Effector memory CD8-positive, alpha-beta T cell (primary cell): Measurements from ENCODE around the gene MAPT.

Experiments
- ATAC-seq: fragments of 150-1000 bp; cut with Tn5 transposase; replicated peaks from 2 replicates; pipeline ENCODE4 v1.10.0; 2021; ENCODE audit warnings: mild to moderate bottlenecking, moderate library complexity
- DNase-seq, 3 experiments: peaks; one replicate each; pipeline ENCODE4 v3.0.0; 2021
- H3K27ac Mint-ChIP-seq, 2 donors: one replicate each; pipeline ENCODE4 v1.8.0; 2022; ENCODE audit warnings: mild to moderate bottlenecking in 2 of 2, mixed read lengths in 2 of 2, moderate library complexity in 2 of 2
- H3K27me3 Mint-ChIP-seq, 2 donors: one replicate each; pipeline ENCODE4 v1.8.0; 2022; ENCODE audit warnings: mixed read lengths in 2 of 2
- H3K36me3 Mint-ChIP-seq: one replicate; pipeline ENCODE4 v1.8.0; 2022; ENCODE audit warnings: mild to moderate bottlenecking, moderate library complexity, mixed read lengths; ENCODE audit not compliant: insufficient read depth
- H3K4me1 Mint-ChIP-seq, 2 donors: one replicate each; pipeline ENCODE4 v1.8.0; 2022; ENCODE audit warnings: low read depth in 2 of 2, mixed read lengths in 2 of 2
- H3K4me3 Mint-ChIP-seq, 2 donors: one replicate each; pipeline ENCODE4 v1.8.0; 2022; ENCODE audit warnings: mild to moderate bottlenecking in 2 of 2, mixed read lengths in 2 of 2, moderate library complexity in 2 of 2
- H3K9me3 Mint-ChIP-seq, 2 donors: one replicate each; pipeline ENCODE4 v1.8.0; 2022; ENCODE audit warnings: mixed read lengths in 2 of 2

The MAPT gene

GRCh38 chr17:46063241-46063640 is 168.9 kb downstream of the MAPT start:
- Mint-ChIP-seq H3K9me3 (no peaks in the 10 kb centered on the region), H3K27me3 (no peaks in the 10 kb centered on the region), H3K27ac (no peak overlapping the region), H3K4me3 (no peak overlapping the region), H3K4me1 (peaks cover 14 to 41% of the 10 kb centered on the region in 2 donors), H3K36me3 (peaks cover 60% of the 10 kb centered on the region)
- DNase-seq (no peak), ATAC-seq (no peak)

GRCh38 chr17:46064460-46064859 is 170.1 kb downstream of the MAPT start:
- Mint-ChIP-seq H3K27ac (peak overlapping the region; percentile 1 to 9), H3K9me3 (no peaks in the 10 kb centered on the region), H3K36me3 (peaks cover 51% of the 10 kb centered on the region), H3K27me3 (no peaks in the 10 kb centered on the region), H3K4me1 (peaks cover 6 to 31% of the 10 kb centered on the region in 2 donors), H3K4me3 (no peak overlapping the region)
- DNase-seq (no peak), ATAC-seq (no peak)

- Mint-ChIP-seq H3K27me3 (no peaks in the 10 kb centered on the region), H3K9me3 (no peaks in the 10 kb centered on the region), H3K36me3 (peaks cover 19% of the 10 kb centered on the region), H3K4me3 (no peak overlapping the region), H3K27ac (peak overlapping the region; percentile 26 to 38), H3K4me1 (peaks cover 9 to 43% of the 10 kb centered on the region in 2 donors)
- ATAC-seq (no peak), DNase-seq (no peak)
These were observed 177.4 kb downstream of the MAPT start for GRCh38 chr17:46071796-46072195.

- DNase-seq (no peak), ATAC-seq (no peak)
- H3K36me3 Mint-ChIP-seq: peaks cover 25% of the 10 kb centered on the region
- no peak overlapping the region for H3K4me3 Mint-ChIP-seq
- H3K9me3 Mint-ChIP-seq: no peaks in the 10 kb centered on the region
- peaks cover 6 to 39% of the 10 kb centered on the region in 2 donors for H3K4me1 Mint-ChIP-seq
- no peaks in the 10 kb centered on the region for H3K27me3 Mint-ChIP-seq
- H3K27ac Mint-ChIP-seq: peak overlapping the region; percentile 10 to 38
These were observed 178.6 kb downstream of the MAPT start for GRCh38 chr17:46072998-46073397.

- peaks cover 30% of the 10 kb centered on the region for H3K36me3 Mint-ChIP-seq
- H3K4me1 Mint-ChIP-seq: peaks cover 11 to 50% of the 10 kb centered on the region in 2 donors
These were observed 180.2 kb downstream of the MAPT start for GRCh38 chr17:46074540-46074939.

More at GRCh38 chr17:46074540-46074939, 180.2 kb downstream of the MAPT start:
- Mint-ChIP-seq H3K4me3 (no peak overlapping the region), H3K27me3 (no peaks in the 10 kb centered on the region), H3K9me3 (no peaks in the 10 kb centered on the region), H3K27ac (peak overlapping the region; percentile 73 to 77)
- ATAC-seq: no peak
- no peak for DNase-seq
